Osteocyte (in vitro differentiated cells): Measurements from ENCODE around the gene LPO. TPM values are rescaled to one million over a fixed set of nuclear protein-coding genes. Genes with fewer than 3 reads are reported as not detected.

Source experiments
- DNase-seq: peaks from one replicate; pipeline ENCODE4 v3.0.0; 2021; ENCODE audit warnings: mixed read lengths; ENCODE audit not compliant: unreplicated experiment; ENCODE audit errors: extremely low spot score
- H3K27ac Mint-ChIP-seq: one replicate; pipeline ENCODE4 v1.8.0; 2021; ENCODE audit warnings: mild to moderate bottlenecking, mixed read lengths; ENCODE audit not compliant: unreplicated experiment
- H3K27me3 Mint-ChIP-seq: one replicate; pipeline ENCODE4 v1.8.0; 2021; ENCODE audit warnings: mixed read lengths; ENCODE audit not compliant: unreplicated experiment
- H3K36me3 Mint-ChIP-seq: one replicate; pipeline ENCODE4 v1.8.0; 2021; ENCODE audit warnings: mixed read lengths; ENCODE audit not compliant: unreplicated experiment
- H3K4me1 Mint-ChIP-seq: one replicate; pipeline ENCODE4 v1.8.0; 2021; ENCODE audit warnings: mixed read lengths; ENCODE audit not compliant: unreplicated experiment
- H3K4me3 Mint-ChIP-seq: one replicate; pipeline ENCODE4 v1.8.0; 2021; ENCODE audit warnings: mild to moderate bottlenecking, moderate library complexity, mixed read lengths; ENCODE audit not compliant: unreplicated experiment
- H3K9me3 Mint-ChIP-seq: one replicate; pipeline ENCODE4 v1.8.0; 2021; ENCODE audit warnings: mixed read lengths; ENCODE audit not compliant: unreplicated experiment
- total RNA-seq: library from RNA; stranded (reverse); gene quantifications from 2 replicates; pipeline ENCODE4 v1.2.1, GENCODE V29; 2021
- TF ChIP-seq, protein P1 (sequence below): fragments of 200-600 bp; sonication (generic); IDR thresholded peaks from 2 replicates; pipeline ENCODE4 v1.5.0; 2021; ENCODE audit warnings: antibody characterized with exemption, mild to moderate bottlenecking, moderate library complexity

LPO gene
- total RNA-seq, 1 donor from 2014 or later = not detected

DNA sequence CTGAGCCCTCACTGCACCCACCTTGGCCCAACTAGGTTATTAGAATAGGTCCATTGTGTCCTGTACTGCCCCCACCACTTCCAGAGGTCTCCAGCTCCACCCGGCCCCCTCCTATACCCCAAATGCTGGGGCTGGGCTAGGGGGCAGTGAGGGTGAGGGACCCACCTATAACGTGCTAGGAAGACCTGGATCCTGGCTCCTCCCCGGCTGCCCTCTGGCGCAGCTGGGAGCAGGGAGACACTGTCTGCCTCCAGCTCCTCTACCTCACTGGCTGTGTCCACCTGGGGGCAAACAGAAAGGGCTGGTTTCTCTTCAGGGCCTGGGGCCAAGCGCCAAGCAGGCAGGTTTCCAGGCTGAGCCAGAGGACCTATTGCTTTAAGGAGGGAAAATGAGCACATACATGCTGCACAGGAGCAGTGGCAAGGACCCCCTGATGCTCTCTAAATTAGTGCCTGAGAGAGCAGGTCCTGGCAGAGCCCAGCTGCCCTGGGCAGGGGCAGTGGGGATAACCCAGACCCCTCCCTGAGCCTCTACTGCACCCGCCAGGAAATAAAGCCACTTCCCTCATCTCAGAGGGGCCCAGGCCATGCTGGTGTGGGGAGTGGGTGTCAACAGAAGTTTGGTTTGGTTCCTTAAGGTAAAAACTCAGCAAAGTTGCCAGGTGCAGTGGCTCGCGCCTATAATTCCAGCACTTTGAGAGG, 78.0 kb downstream of the LPO start:
- no peaks in the 10 kb centered on the region for H3K9me3 Mint-ChIP-seq
- H3K27ac Mint-ChIP-seq = no peak overlapping the region
- H3K4me1 Mint-ChIP-seq = no peaks in the 10 kb centered on the region
- peak; percentile 75 for DNase-seq
- H3K36me3 Mint-ChIP-seq = no peaks in the 10 kb centered on the region
- H3K27me3 Mint-ChIP-seq = peaks cover 11% of the 10 kb centered on the region
- H3K4me3 Mint-ChIP-seq = no peak overlapping the region
- TF ChIP-seq, protein P1, sequence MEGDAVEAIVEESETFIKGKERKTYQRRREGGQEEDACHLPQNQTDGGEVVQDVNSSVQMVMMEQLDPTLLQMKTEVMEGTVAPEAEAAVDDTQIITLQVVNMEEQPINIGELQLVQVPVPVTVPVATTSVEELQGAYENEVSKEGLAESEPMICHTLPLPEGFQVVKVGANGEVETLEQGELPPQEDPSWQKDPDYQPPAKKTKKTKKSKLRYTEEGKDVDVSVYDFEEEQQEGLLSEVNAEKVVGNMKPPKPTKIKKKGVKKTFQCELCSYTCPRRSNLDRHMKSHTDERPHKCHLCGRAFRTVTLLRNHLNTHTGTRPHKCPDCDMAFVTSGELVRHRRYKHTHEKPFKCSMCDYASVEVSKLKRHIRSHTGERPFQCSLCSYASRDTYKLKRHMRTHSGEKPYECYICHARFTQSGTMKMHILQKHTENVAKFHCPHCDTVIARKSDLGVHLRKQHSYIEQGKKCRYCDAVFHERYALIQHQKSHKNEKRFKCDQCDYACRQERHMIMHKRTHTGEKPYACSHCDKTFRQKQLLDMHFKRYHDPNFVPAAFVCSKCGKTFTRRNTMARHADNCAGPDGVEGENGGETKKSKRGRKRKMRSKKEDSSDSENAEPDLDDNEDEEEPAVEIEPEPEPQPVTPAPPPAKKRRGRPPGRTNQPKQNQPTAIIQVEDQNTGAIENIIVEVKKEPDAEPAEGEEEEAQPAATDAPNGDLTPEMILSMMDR = no peak

DNA sequence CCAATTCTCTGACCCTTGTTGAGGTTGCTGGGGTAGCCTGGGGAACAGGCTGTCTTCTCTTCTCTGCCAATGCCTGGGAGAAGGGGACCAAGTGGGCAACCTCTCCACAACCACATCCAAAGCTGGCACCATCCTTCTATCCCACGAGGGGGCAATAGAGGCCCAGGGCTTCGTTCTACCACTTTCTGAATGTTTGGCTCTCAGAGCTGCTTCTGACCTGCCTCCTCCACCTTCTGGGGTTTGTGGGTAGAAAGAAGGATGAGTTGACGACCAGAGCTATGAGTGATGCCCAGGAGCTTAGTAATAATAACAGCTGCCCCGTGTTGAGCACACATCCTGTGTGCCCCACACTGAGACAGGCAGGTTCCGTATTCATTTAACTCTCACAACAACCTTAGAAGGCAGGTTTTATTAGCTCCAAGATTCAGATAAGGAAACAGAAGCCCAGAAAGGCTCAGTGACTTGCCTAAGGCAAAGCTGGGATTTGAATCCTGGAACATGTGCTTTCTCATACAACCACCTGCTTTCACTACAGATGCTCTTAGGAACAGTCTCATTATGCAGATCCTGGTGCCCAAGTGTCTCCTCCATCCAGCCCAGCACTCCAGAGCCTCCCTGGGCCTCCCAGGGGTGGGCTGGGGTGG, 79.2 kb downstream of the LPO start:
- no peaks in the 10 kb centered on the region for H3K36me3 Mint-ChIP-seq
- TF ChIP-seq, protein P1 = peak; percentile 67
- no peak for DNase-seq
- no peaks in the 10 kb centered on the region for H3K9me3 Mint-ChIP-seq
- no peak overlapping the region for H3K4me3 Mint-ChIP-seq
- no peaks in the 10 kb centered on the region for H3K4me1 Mint-ChIP-seq
- H3K27ac Mint-ChIP-seq = no peak overlapping the region
- H3K27me3 Mint-ChIP-seq = peaks cover 10% of the 10 kb centered on the region

DNA sequence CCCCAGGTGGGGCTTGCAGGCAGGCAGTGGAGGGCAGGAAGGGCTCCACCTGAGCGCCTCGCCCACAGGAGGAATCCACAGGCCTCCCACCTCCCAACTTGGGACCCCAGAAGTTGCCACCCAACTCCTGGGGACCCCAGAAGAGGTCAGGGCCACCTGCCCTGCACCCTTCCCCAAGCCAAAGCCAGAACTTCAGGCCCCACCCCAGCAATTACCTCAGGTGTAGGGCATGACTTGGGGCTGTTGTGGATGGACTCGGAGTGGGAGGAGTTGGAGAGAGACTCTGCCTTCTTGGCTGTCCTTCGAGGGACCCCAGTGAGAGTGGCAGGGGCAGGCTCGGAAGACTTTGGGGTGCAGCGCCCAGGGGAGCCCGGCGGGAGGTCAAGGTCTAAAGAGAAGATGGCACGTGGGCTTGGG, 79.7 kb downstream of the LPO start:
- no peaks in the 10 kb centered on the region for H3K4me1 Mint-ChIP-seq
- H3K36me3 Mint-ChIP-seq = no peaks in the 10 kb centered on the region
- DNase-seq = no peak
- H3K27me3 Mint-ChIP-seq = peaks cover 8% of the 10 kb centered on the region
- no peak overlapping the region for H3K27ac Mint-ChIP-seq
- H3K9me3 Mint-ChIP-seq = no peaks in the 10 kb centered on the region
- H3K4me3 Mint-ChIP-seq = no peak overlapping the region
- TF ChIP-seq, protein P1 = no peak

Other genes with a start within 250 kb of the LPO start
- gene SRSF1, start 231.3 kb upstream of the LPO start, total RNA-seq = 158 and 161 TPM in 2 replicates
- 18.8 and 20.5 TPM in 2 replicates for gene DYNLL2, start 155.2 kb upstream of the LPO start, total RNA-seq
- 0.11 TPM in 1 of 2 replicates, not detected in the other for gene OR4D1, start 90.2 kb upstream of the LPO start, total RNA-seq
- gene OR4D2, start 71.6 kb upstream of the LPO start, total RNA-seq = not detected in 2 replicates
- gene EPX, start 45.9 kb upstream of the LPO start, total RNA-seq = not detected in 2 replicates
- gene MKS1, start 19.3 kb upstream of the LPO start, total RNA-seq = 21.5 and 24.1 TPM in 2 replicates
- gene MPO, start 42.4 kb downstream of the LPO start, total RNA-seq = not detected in 2 replicates
- gene TSPOAP1, start 90.2 kb downstream of the LPO start, total RNA-seq = 0.05 TPM in 1 of 2 replicates, not detected in the other
- gene SUPT4H1, start 113.6 kb downstream of the LPO start, total RNA-seq = 77.0 and 80.6 TPM in 2 replicates
- gene RNF43, start 178.9 kb downstream of the LPO start, total RNA-seq = not detected in 2 replicates
- not detected in 2 replicates for gene HSF5, start 249.8 kb downstream of the LPO start, total RNA-seq